Measurements from ENCODE around the gene BRIX1.
"Not testable (repeated sequence)": the region's sequence is repeated elsewhere in the genome, so short reads cannot be mapped to it uniquely, and the experiment has no call there.

The BRIX1 gene

DNA sequence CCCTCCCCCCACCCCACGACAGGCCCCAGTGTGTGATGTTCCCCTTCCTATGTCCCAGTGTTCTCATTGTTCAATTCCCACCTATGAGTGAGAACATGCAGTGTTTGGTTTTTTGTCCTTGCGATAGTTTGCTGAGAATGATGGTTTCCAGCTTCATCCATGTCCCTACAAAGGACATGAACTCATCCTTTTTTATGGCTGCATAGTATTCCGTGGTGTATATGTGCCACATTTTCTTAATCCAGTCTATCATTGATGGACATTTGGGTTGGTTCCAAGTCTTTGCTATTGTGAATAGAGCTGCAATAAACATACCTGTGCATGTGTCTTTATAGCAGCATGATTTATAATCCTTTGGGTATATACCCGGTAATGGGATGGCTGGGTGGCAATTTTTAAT, 56.1 kb downstream of the BRIX1 start:
- DNase-seq = not testable (repeated sequence)

All from inflammatory macrophage treated with lipopolysaccharide for 4 hours (primary cell).